Right lobe of liver (tissue), 6 donors: ENCODE results near the gene EPS15. TPM values are rescaled to one million over a fixed set of nuclear protein-coding genes. Genes with fewer than 3 reads are reported as not detected.
"Not testable (repeated sequence)": the region's sequence is repeated elsewhere in the genome, so short reads cannot be mapped to it uniquely, and the experiment has no call there.

ENCODE experiments used
- ATAC-seq, 4 donors: fragments of 200-7000 bp; cut with Tn5 transposase; one replicate each; pipeline ENCODE4 v1.9.1; 2020; ENCODE audit warnings: mild to moderate bottlenecking in 4 of 4, moderate library complexity in 4 of 4
- DNase-seq, 3 donors: peaks; one replicate each; pipeline ENCODE4 v3.0.0-alpha.2; 2020
- H3K27ac ChIP-seq, 3 donors: fragments of 200-600 bp; one replicate each; pipeline ENCODE4 v1.8.0; 2022
- H3K27me3 ChIP-seq, 2 donors: fragments of 200-600 bp; one replicate each; pipeline ENCODE4 v1.8.0; 2022
- H3K36me3 ChIP-seq, 4 donors: fragments of 200-600 bp; sonication (generic) in 1 of 4; one replicate each; pipeline versions ENCODE4 v1.5.1 to v1.8.0; 2017 to 2022; ENCODE audit warnings: control low read depth in 1 of 4
- H3K4me1 ChIP-seq, 4 donors: fragments of 200-600 bp; sonication (generic) in 1 of 4; one replicate each; pipeline versions ENCODE4 v1.5.1 to v1.8.0; 2017 to 2022; ENCODE audit warnings: control low read depth in 1 of 4
- H3K4me3 ChIP-seq, 3 donors: fragments of 200-600 bp; one replicate each; pipeline ENCODE4 v1.8.0; 2022
- H3K9me3 ChIP-seq, 4 donors: fragments of 200-600 bp; sonication (generic) in 1 of 4; one replicate each; pipeline versions ENCODE4 v1.5.1 to v1.8.0; 2017 to 2022; ENCODE audit warnings: control low read depth in 1 of 4
- CTCF ChIP-seq, 4 donors: fragments of 200-600 bp in 3 of 4; fragments of 450-650 bp in 1 of 4; IDR thresholded peaks; one replicate each; pipeline versions ENCODE4 v1.5.1 to v1.8.0; 2016 to 2022; ENCODE audit warnings: antibody characterized with exemption in 4 of 4, mild to moderate bottlenecking in 2 of 4
- POLR2A ChIP-seq: fragments of 450-650 bp; IDR thresholded peaks from one replicate; pipeline ENCODE4 v1.6.1; 2017; ENCODE audit warnings: antibody characterized with exemption, mild to moderate bottlenecking
- WGBS: methylation state at CpG from one replicate; pipeline ENCODE4 v1.1.6; 2018; ENCODE audit warnings: low coverage, low lambda C conversion rate; ENCODE audit not compliant: insufficient coverage; ENCODE audit errors: missing lambda C conversion rate; 5-methylcytosine and 5-hydroxymethylcytosine counted together
- intact Hi-C, 2 donors: fragments of 100-400 bp; cut with DNase I; formaldehyde crosslinking; loops; one replicate each; pipeline versions ENCODE4 v1.11.2 to v1.14.1; 2022
- total RNA-seq, 6 experiments: library from RNA; depleted of rRNA in 2 of 6; stranded (reverse); fragments of >200 nt in 2 of 6; fragmentation: NEBNext Ultra II Directional in 3 of 6; extraction: Animal tissue kit (Norgen Biotek cat#: 25700) in 3 of 6; gene quantifications; one replicate each; pipeline versions ENCODE4 v1.1.0 to v1.2.4, GENCODE V29; 2016 to 2023
- donor health status: DM: no; HTN: yes; CAD: no.
- donor health status: DM: no; HTN: no; CAD: no.
- donor health status: DM: no; HTN: no; CAD: no.
- donor health status: DM: no; HTN: yes; CAD: no.
- donor health status: DM: no; HTN: yes; CAD: no.

EPS15 gene
- total RNA-seq, 6 experiments from 2014 or later = 23.2 to 30.9 (median 28.6) TPM

GRCh38 chr1:51512120-51512519 lies 6.9 kb downstream of the EPS15 start:
- DNase-seq (no peak), ATAC-seq (no peak)
- H3K36me3 ChIP-seq = no peaks in the 10 kb centered on the region
- H3K4me3 ChIP-seq = no peak overlapping the region
- no peaks in the 10 kb centered on the region for H3K27me3 ChIP-seq
- no peak overlapping the region for H3K27ac ChIP-seq
- intact Hi-C loops = no loop called here
- TF ChIP-seq CTCF (IDR thresholded peaks at IDR 0.05) = no peak
- TF ChIP-seq POLR2A = no peak
- H3K9me3 ChIP-seq = no peaks in the 10 kb centered on the region
- H3K4me1 ChIP-seq = peaks cover 0 to 48% (median 5%) of the 10 kb centered on the region in 4 donors

- peaks cover 0 to 47% (median 6%) of the 10 kb centered on the region in 4 donors for H3K4me1 ChIP-seq
- H3K4me3 ChIP-seq = no peak overlapping the region
- intact Hi-C loops = no loop called here
- no peaks in the 10 kb centered on the region for H3K27me3 ChIP-seq
- H3K36me3 ChIP-seq = no peaks in the 10 kb centered on the region
- ATAC-seq (peak in 3 of 4 donors; percentile 30 to 58 (median 49)), DNase-seq (no peak)
- TF ChIP-seq POLR2A (no peak), CTCF (IDR thresholded peaks at IDR 0.05) (no peak)
- no peaks in the 10 kb centered on the region for H3K9me3 ChIP-seq
- H3K27ac ChIP-seq = peak overlapping the region in 2 of 3 donors; percentile 4
- WGBS = 48% methylated on average over 2 of the region's 2 CpGs
Measured at GRCh38 chr1:51509773-51510172, 9.3 kb downstream of the EPS15 start.

- Histone ChIP-seq H3K4me1 (peaks cover 0 to 31% (median 7%) of the 10 kb centered on the region in 4 donors), H3K9me3 (no peaks in the 10 kb centered on the region), H3K36me3 (peaks cover 0 to 2% (median 0%) of the 10 kb centered on the region in 4 donors), H3K27ac (no peak overlapping the region), H3K4me3 (no peak overlapping the region), H3K27me3 (no peaks in the 10 kb centered on the region)
- WGBS = 57% methylated on average over 3 of the region's 3 CpGs
- ATAC-seq (no peak), DNase-seq (no peak)
- no peak for TF ChIP-seq CTCF (IDR thresholded peaks at IDR 0.05)
- TF ChIP-seq POLR2A = no peak
- intact Hi-C loops = no loop called here
Measured at GRCh38 chr1:51506537-51506936, 12.5 kb downstream of the EPS15 start.

GRCh38 chr1:51504806-51505525 lies 14.1 kb downstream of the EPS15 start:
- H3K27ac ChIP-seq = peak overlapping the region in 2 of 3 donors; percentile 30 to 41
- H3K4me3 ChIP-seq = no peak overlapping the region
- H3K36me3 ChIP-seq = peaks cover 0 to 2% (median 0%) of the 10 kb centered on the region in 4 donors
- no peaks in the 10 kb centered on the region for H3K27me3 ChIP-seq
- DNase-seq (peak; percentile 58 to 80 (median 66)), ATAC-seq (peak; percentile 83 to 89 (median 86))
- peaks cover 0 to 25% (median 7%) of the 10 kb centered on the region in 4 donors for H3K4me1 ChIP-seq
- no peaks in the 10 kb centered on the region for H3K9me3 ChIP-seq
- intact Hi-C loops = no loop called here
- 47% methylated on average over 9 of the region's 11 CpGs for WGBS
- no peak for TF ChIP-seq CTCF (IDR thresholded peaks at IDR 0.05)
- no peak for TF ChIP-seq POLR2A

- WGBS = 63% methylated on average over 2 of the region's 8 CpGs
- DNase-seq, H3K27me3 ChIP-seq, H3K9me3 ChIP-seq, H3K36me3 ChIP-seq, ATAC-seq, H3K27ac ChIP-seq, H3K4me3 ChIP-seq, intact Hi-C loops: not testable (repeated sequence)
- H3K4me1 ChIP-seq = peaks cover 0 to 12% (median 5%) of the 10 kb centered on the region in 4 donors
Measured at GRCh38 chr1:51501218-51501630, 17.8 kb downstream of the EPS15 start.
